GM23338 (cell line): ENCODE results near the gene TECR. TPM values are rescaled to one million over a fixed set of nuclear protein-coding genes. Genes with fewer than 3 reads are reported as not detected.
A peak's percentile ranks its signal among the peaks of the same experiment; 100 is the strongest.

Source experiments
- ATAC-seq: fragments of 200-7000 bp; cut with Tn5 transposase; 3 replicates; pipeline ENCODE4 v1.9.1; 2020
- DNase-seq: peaks from one replicate; pipeline ENCODE4 v3.0.0-alpha.2; 2015; ENCODE audit warnings: low spot score
- H2AFZ ChIP-seq: fragments of 200-600 bp; sonication (generic); 2 replicates; pipeline ENCODE4 v1.8.0; 2016; ENCODE audit warnings: antibody characterized with exemption, mild to moderate bottlenecking, moderate library complexity
- H3F3A ChIP-seq: fragments of 200-600 bp; sonication (generic); replicated peaks from 2 replicates; pipeline ENCODE4 v1.8.0; 2017; ENCODE audit warnings: antibody characterized with exemption, mixed run types, low read depth
- H3K27ac ChIP-seq: fragments of 200-600 bp; sonication (generic); 2 replicates; pipeline ENCODE4 v1.6.1; 2016; ENCODE audit warnings: low read depth
- H3K27me3 ChIP-seq: fragments of 200-600 bp; sonication (generic); 2 replicates; pipeline ENCODE4 v1.8.0; 2016; ENCODE audit warnings: mild to moderate bottlenecking, mixed run types, moderate library complexity; ENCODE audit not compliant: insufficient read depth
- H3K36me3 ChIP-seq: fragments of 200-600 bp; sonication (generic); 2 replicates; pipeline ENCODE4 v1.8.0; 2016; ENCODE audit warnings: mild to moderate bottlenecking; ENCODE audit not compliant: insufficient read depth
- H3K4me1 ChIP-seq: fragments of 200-600 bp; sonication (generic); 2 replicates; pipeline ENCODE4 v1.8.0; 2016; ENCODE audit warnings: mild to moderate bottlenecking, moderate library complexity; ENCODE audit not compliant: insufficient read depth
- H3K4me2 ChIP-seq: fragments of 200-600 bp; sonication (generic); 2 replicates; pipeline ENCODE4 v1.7.1; 2017; ENCODE audit warnings: mixed run types
- H3K4me3 ChIP-seq: fragments of 200-600 bp; sonication (generic); 2 replicates; pipeline ENCODE4 v1.6.1; 2016; ENCODE audit warnings: mixed run types
- H3K79me2 ChIP-seq: fragments of 200-600 bp; sonication (generic); replicated peaks from 2 replicates; pipeline ENCODE4 v1.8.0; 2017; ENCODE audit warnings: mild to moderate bottlenecking; ENCODE audit not compliant: insufficient read depth
- H3K9me2 ChIP-seq: fragments of 200-600 bp; sonication (generic); 2 replicates; pipeline ENCODE4 v1.8.0; 2017; ENCODE audit not compliant: insufficient read depth
- H4K20me1 ChIP-seq: fragments of 200-600 bp; sonication (generic); replicated peaks from 2 replicates; pipeline ENCODE4 v1.8.0; 2017; ENCODE audit warnings: mild to moderate bottlenecking; ENCODE audit not compliant: insufficient read depth
- H3K27ac Mint-ChIP-seq: 2 replicates; pipeline ENCODE4 v1.8.0; 2020; ENCODE audit warnings: inconsistent platforms, mild to moderate bottlenecking, moderate library complexity, mixed read lengths
- H3K27me3 Mint-ChIP-seq: 3 replicates; pipeline ENCODE4 v1.8.0; 2022; ENCODE audit warnings: low read depth, mild to moderate bottlenecking, moderate library complexity, mixed read lengths, inconsistent platforms; ENCODE audit not compliant: insufficient read depth, poor library complexity
- H3K36me3 Mint-ChIP-seq: 3 replicates; pipeline ENCODE4 v1.8.0; 2021; ENCODE audit warnings: low read depth, mild to moderate bottlenecking, inconsistent platforms, moderate library complexity, mixed read lengths
- H3K4me1 Mint-ChIP-seq: 3 replicates; pipeline ENCODE4 v1.8.0; 2020; ENCODE audit warnings: mild to moderate bottlenecking, inconsistent platforms, mixed read lengths
- H3K4me3 Mint-ChIP-seq: 3 replicates; pipeline ENCODE4 v1.8.0; 2021; ENCODE audit warnings: moderate library complexity, mild to moderate bottlenecking, inconsistent platforms, mixed read lengths
- H3K9me3 Mint-ChIP-seq: 3 replicates; pipeline ENCODE4 v1.8.0; 2020; ENCODE audit warnings: moderate library complexity, mild to moderate bottlenecking, inconsistent platforms, mixed read lengths
- CTCF ChIP-seq, 2 experiments: fragments of 200-600 bp in 1 of 2; sonication (generic) in 1 of 2; conservative IDR thresholded peaks; 2 replicates each; pipeline versions ENCODE4 v1.5.1 to v1.6.1; 2016 to 2017; ENCODE audit warnings: antibody characterized with exemption in 2 of 2, low read depth in 2 of 2, mild to moderate bottlenecking in 2 of 2, moderate library complexity in 1 of 2
- NANOG ChIP-seq: IDR thresholded peaks from 2 replicates; pipeline ENCODE4 v1.6.1; 2016; ENCODE audit warnings: antibody characterized with exemption, borderline replicate concordance
- ZNF462 ChIP-seq: fragments of 250-450 bp; sonication (Bioruptor Pico); IDR thresholded peaks from 2 replicates; pipeline ENCODE4 v1.5.0; 2020; ENCODE audit warnings: mild to moderate bottlenecking, moderate library complexity
- polyA plus RNA-seq: library from polyadenylated mRNA; unstranded; fragments of >200 nt; fragmentation: Nextera tagmentation; extraction: Ambion mirVana; gene quantifications from 2 replicates; pipeline ENCODE4 v1.2.1, GENCODE V29; 2016
- total RNA-seq: library from RNA; depleted of rRNA; stranded (reverse); fragments of >200 nt; shearing (Covaris generic); gene quantifications from 2 replicates; pipeline ENCODE4 v1.2.3, GENCODE V29; 2014

Gene TECR
- total and polyA plus RNA-seq, 2 experiments from 2014 or later: 107 to 268 TPM

- no peak for TF ChIP-seq ZNF462 (CRISPR knock-in tag)
These were observed 32.5 kb downstream of the TECR start (continued) for GRCh38 chr19:14561847-14562351.

GRCh38 chr19:14562660-14563589 is 33.5 kb downstream of the TECR start:
- Histone ChIP-seq H3K4me3 (no peak overlapping the region), H3F3A (peaks cover 5% of the 10 kb centered on the region; the same call in 1 of the 2 replicates), H3K27me3 (no peaks in the 10 kb centered on the region), H3K4me2 (peak overlapping the region; percentile 60; the same call in 1 of the 2 replicates), H4K20me1 (peaks cover 3% of the 10 kb centered on the region), H3K4me1 (peaks cover 46% of the 10 kb centered on the region), H3K9me2 (no peaks in the 10 kb centered on the region), H2AFZ (no peak overlapping the region), H3K27ac (peak overlapping the region; percentile 59; the same call in 1 of the 2 replicates), H3K79me2 (peaks cover 35% of the 10 kb centered on the region), H3K36me3 (no peaks in the 10 kb centered on the region; the same call in 1 of the 2 replicates)
- no peak overlapping the region for H3K4me3 Mint-ChIP-seq
- H3K27me3 Mint-ChIP-seq: peaks cover 17% of the 10 kb centered on the region
- H3K27ac Mint-ChIP-seq: peak overlapping the region; percentile 84
- ATAC-seq (peak; percentile 20), DNase-seq (peak; percentile 70)
- peaks cover 8% of the 10 kb centered on the region for H3K36me3 Mint-ChIP-seq
- peaks cover 48% of the 10 kb centered on the region for H3K4me1 Mint-ChIP-seq
- H3K9me3 Mint-ChIP-seq: no peaks in the 10 kb centered on the region; the same call in 2 of the 3 replicates
- TF ChIP-seq CTCF (conservative IDR thresholded peaks at IDR 0.05; ENCODE audit: low read depth in 2 of 2) (peak in 1 of 2 experiments; percentile 20; a peak in 2 of 4 replicates), NANOG (no peak)
